GM13976 (cell line): ENCODE measurements around the gene ANKRD11.
"Not testable (repeated sequence)": the region's sequence is repeated elsewhere in the genome, so short reads cannot be mapped to it uniquely, and the experiment has no call there.

Source experiments
- DNase-seq: peaks from one replicate; pipeline ENCODE4 v3.0.0; 2012; ENCODE audit warnings: low spot score
- in situ Hi-C: fragments of 300-500 bp; cut with MboI; formaldehyde crosslinking; loops from one replicate; pipeline ENCODE4 v1.12.0; 2022; ENCODE audit warnings: low sequenced_read_pairs, mixed read lengths, inconsistent platforms; ENCODE audit not compliant: unreplicated experiment
- TF ChIP-seq, protein P1 (sequence below): IDR thresholded peaks from 2 replicates; pipeline ENCODE4 v1.5.1; 2012; ENCODE audit warnings: borderline replicate concordance, mild to moderate bottlenecking; ENCODE audit not compliant: insufficient read depth; ENCODE audit errors: extremely low read depth, missing control alignments, control extremely low read depth

ANKRD11 gene

GRCh38 chr16:89248196-89248982 lies 242.0 kb downstream of the ANKRD11 start:
- in situ Hi-C loops, result no loop called here
- DNase-seq, result no peak
- TF ChIP-seq, protein P1, sequence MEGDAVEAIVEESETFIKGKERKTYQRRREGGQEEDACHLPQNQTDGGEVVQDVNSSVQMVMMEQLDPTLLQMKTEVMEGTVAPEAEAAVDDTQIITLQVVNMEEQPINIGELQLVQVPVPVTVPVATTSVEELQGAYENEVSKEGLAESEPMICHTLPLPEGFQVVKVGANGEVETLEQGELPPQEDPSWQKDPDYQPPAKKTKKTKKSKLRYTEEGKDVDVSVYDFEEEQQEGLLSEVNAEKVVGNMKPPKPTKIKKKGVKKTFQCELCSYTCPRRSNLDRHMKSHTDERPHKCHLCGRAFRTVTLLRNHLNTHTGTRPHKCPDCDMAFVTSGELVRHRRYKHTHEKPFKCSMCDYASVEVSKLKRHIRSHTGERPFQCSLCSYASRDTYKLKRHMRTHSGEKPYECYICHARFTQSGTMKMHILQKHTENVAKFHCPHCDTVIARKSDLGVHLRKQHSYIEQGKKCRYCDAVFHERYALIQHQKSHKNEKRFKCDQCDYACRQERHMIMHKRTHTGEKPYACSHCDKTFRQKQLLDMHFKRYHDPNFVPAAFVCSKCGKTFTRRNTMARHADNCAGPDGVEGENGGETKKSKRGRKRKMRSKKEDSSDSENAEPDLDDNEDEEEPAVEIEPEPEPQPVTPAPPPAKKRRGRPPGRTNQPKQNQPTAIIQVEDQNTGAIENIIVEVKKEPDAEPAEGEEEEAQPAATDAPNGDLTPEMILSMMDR, result no peak

DNA sequence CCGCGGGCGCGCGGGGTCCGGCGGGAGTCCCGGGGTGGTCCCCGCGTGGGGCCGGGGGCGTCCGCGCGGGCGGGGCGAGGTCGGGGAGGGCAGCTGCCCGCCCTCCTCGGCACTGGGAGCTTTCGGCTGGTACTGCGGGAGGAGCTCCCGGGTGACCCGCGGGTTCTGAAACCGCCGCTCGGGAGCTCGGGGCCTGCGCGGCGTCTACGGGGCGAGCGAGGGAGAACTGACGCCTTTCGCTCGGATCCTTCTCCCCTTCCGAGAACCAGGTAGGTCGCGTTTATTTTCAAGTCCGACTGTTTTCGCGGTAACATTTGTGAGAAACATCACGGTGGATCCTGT lies 242.7 kb downstream of the ANKRD11 start:
- DNase-seq, in situ Hi-C loops: not testable (repeated sequence)

- peak; percentile 100 for DNase-seq
- in situ Hi-C loops, result no loop called here
- TF ChIP-seq, protein P1, result no peak
Measured at GRCh38 chr16:89246903-89247733, 243.2 kb downstream of the ANKRD11 start.

DNA sequence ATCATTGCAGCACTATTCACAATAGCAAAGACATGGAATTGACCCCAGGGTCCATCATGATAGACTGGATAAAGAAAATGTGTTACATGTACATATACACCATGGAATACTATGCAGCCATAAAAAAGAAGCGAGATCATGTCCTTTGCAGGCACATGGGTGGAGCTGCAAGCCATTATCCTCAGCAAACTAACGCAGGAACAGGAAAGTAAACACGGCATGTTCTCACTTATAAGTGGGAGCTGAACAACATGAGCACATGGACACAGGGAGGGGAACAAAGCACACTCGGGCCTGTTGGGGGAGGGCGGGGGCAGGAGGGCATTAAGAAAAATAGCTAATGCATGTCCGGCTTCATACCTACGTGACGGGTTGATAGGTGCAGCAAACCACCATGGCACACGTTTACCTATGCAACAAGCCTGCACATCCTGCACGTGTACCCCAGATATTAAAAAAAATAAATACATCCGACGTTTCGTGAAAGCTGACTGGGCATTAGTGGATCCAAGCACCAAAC lies 243.9 kb downstream of the ANKRD11 start:
- in situ Hi-C loops, result no loop called here
- DNase-seq, result no peak
- TF ChIP-seq, protein P1, result no peak

- TF ChIP-seq, protein P1, result no peak
- in situ Hi-C loops, result no loop called here
- DNase-seq, result no peak
Measured at GRCh38 chr16:89244754-89245153, 245.6 kb downstream of the ANKRD11 start.

GRCh38 chr16:89244264-89244663 lies 246.1 kb downstream of the ANKRD11 start:
- in situ Hi-C loops, DNase-seq: not testable (repeated sequence)

DNA sequence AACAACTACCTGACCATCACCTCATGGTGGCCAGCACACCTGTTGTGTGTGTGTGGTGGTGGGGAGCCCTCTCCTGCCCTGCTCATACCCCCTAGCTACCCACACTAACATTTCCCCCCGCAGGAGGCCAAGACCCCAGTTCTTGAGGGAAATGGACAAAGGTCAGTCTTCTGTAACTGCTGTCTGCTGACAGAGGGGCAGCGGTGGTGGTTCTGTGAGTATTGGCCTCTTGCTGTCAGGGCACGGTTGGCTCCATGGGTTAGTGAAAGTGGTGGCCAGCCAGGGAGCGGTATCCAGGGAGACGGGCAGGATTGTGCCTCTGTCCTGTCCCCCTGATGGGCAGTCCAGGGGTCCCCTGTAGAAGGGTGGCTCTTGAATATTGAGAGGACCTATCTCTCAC lies 246.7 kb downstream of the ANKRD11 start:
- DNase-seq, result no peak
- TF ChIP-seq, protein P1, result no peak
- in situ Hi-C loops, result no loop called here
